Epithelial cell of prostate (primary cell): ENCODE results near the gene DLGAP4.

Experiments used
- DNase-seq: peaks from one replicate; pipeline ENCODE4 v3.0.0-alpha.2; 2011; ENCODE audit warnings: low read depth, low spot score
- H3K27ac ChIP-seq: fragments of 450-650 bp; 2 replicates; pipeline ENCODE4 v1.5.1; 2017; ENCODE audit warnings: mild to moderate bottlenecking

The DLGAP4 gene

DNA sequence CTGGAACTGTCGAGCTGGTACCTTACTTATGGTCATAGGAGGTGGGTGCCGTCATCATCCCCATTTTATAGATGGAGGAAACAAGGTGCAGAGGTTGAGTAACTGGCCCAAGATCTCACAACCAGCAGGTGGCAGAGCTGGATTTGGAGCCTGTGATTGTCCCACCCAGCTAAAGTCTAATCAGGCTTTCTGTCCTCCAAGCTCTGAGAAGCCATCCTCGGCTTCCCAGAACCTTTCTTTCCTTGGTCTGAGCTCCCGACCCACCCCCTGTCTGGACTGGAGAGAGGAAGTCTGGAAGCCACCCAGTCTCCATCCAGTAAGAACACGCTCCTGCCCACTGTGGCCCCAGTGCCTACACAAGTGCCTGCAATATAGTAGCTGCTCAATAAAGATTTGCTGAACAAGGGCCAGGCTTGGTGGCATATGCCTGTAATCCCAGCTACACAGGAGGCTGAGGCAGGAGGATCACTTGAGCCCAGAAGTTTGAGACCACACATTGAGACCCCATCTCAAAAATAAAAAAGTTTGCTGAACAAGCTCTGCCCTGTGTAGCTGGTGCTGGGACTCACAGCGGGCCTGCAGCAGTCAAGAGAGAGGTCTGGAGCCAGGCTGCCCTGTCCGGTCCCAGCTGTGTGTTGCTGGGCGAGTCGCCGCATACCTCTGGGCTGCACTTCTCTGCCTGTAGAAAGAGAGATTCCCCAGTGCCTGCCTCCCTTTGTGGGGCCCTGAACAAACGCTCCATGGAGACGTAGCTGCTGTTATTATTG is 32.5 kb upstream of the DLGAP4 start:
- DNase-seq: no peak
- no peak overlapping the region for H3K27ac ChIP-seq

DNA sequence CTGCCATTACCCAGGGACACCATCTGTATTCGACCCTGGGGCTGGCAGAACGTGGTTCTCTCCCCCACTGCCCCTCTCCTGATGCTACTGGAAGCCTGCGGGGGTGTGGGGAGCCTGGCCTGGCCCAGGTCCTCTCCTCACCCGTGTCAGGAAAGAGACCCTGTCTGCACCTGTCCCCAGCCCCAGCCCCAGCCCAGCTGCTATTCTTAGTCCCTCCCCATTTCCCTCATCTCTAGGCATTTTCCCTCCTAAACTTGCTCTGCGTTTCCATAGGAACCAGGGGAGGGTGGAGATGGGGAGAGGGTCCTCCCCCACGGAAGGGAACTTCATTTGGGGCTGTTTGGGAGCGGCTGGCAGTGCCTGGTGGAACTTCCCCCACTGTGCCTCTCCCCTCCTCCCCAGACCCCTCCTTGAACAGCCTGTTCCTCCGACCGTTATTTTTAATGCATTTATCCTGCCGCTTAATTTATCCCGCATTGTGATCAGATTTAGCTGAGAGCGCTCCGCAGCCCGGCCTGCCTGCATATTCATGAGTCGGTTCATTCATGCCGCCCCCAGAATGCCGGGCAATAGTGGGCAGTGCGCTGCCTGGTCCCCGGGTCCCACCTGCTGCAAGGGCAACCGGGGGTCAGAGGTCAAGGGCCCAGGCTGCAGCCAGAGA is 31.8 kb upstream of the DLGAP4 start:
- no peak overlapping the region for H3K27ac ChIP-seq
- DNase-seq: no peak

DNA sequence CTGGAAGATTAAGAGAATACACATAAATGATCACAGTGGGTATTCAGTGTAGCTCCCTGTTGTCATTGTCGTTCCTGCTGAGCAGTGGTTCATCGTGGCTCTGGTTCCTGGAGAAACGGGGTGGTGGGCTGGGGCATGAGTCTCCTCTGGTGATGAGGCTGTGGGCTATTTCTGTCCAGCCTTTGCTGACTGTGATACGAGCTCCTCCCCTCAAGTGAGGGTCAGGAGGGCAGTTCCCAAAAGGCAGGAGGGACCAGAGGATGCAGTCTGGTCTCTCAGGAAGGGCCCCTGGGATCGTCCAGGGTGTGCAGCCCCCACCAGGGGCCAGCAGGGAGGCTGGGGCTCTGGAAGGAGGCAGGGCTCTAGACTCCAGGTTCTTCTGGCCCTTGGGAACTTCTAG is 31.1 kb upstream of the DLGAP4 start:
- no peak for DNase-seq

GRCh38 chr20:36275441-36276189 is 30.5 kb upstream of the DLGAP4 start:
- DNase-seq: no peak
- no peak overlapping the region for H3K27ac ChIP-seq

More for the DNA sequence above, 31.1 kb upstream of the DLGAP4 start:
- no peak overlapping the region for H3K27ac ChIP-seq

- DNase-seq: no peak
- H3K27ac ChIP-seq: no peak overlapping the region
Observed at GRCh38 chr20:36277546-36277945, 28.6 kb upstream of the DLGAP4 start.

GRCh38 chr20:36279362-36279761 is 26.8 kb upstream of the DLGAP4 start:
- no peak overlapping the region for H3K27ac ChIP-seq
- DNase-seq: no peak

DNA sequence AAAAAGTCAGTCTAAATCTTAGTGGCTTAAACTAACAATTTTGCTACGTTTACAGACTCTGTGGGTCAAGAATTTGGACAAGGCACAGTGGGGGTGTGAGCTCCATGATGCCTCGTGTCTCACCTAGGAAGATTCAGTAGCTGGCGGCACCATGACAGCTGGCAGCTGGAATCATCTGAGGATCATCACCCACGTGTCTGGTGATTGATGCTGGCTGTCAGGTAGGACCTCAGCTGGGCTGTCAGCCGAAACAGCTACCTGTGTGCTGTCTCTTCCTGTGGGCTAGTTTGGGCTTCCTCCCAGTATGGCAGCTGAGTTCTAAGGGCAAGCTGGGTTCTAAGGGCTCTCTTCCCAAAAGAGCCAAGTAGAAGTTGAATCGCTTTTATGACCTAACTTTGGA is 26.4 kb upstream of the DLGAP4 start:
- no peak overlapping the region for H3K27ac ChIP-seq
- DNase-seq: no peak

- no peak overlapping the region for H3K27ac ChIP-seq
- no peak for DNase-seq
Observed at GRCh38 chr20:36281785-36282380, 24.3 kb upstream of the DLGAP4 start.

- H3K27ac ChIP-seq: no peak overlapping the region
- DNase-seq: no peak
Observed at GRCh38 chr20:36284751-36285150, 21.4 kb upstream of the DLGAP4 start.

DNA sequence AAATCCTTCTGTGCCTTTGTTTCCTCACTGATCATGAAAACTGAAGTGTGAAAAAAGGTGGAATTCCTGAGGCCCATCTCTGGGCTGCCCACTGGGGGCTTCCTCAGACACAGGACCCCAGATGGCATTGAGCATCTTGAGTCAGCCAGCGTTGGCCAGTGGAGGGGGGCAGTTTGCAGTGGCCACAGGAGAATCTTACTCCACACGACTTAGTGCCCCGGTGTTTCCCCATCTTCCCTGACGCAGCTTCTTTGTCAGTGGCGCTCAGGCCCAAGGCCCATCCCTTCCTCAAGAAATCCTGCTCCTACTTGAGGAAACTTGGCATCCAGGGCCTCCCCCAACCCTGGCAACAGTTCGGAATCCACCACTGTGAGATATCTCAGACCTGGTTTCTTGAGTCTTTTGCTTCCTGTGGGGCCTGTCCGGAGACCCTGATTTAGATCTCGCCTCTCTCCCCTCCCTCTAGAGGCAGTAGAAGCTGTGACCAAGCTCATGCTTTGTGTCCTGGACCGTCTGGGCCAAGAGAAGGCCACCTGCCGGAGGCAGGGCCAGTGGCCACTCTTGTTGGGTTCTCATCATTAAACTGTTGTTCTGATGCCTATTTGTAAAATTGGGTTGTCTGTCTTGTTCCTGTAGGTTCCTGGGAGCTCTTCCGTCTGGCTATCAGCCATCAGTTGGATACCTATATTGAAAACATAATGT is 20.2 kb upstream of the DLGAP4 start:
- H3K27ac ChIP-seq: no peak overlapping the region
- DNase-seq: no peak

- DNase-seq: no peak
- H3K27ac ChIP-seq: no peak overlapping the region
Observed at GRCh38 chr20:36297656-36298055, 8.5 kb upstream of the DLGAP4 start.

DNA sequence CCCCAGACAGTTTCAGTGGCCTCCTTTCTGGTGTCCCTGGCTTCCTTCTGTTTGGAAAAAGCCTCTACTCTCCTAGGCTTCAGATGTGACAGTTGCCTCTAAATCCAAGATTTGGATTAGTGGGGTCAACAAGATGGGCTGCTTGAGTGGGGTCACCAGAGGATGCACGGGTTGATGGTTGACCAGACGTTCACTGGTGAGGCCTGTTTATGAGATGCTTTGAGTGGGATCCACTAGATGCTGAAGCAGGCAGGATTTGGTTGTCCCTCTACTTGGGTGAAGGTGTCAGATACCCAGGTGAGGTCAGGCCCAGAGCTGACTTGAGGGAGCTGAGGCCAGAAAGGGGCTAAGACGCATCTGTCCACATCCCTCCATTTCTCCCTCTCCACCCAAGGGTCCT is 8.1 kb upstream of the DLGAP4 start:
- no peak for DNase-seq
- no peak overlapping the region for H3K27ac ChIP-seq

DNA sequence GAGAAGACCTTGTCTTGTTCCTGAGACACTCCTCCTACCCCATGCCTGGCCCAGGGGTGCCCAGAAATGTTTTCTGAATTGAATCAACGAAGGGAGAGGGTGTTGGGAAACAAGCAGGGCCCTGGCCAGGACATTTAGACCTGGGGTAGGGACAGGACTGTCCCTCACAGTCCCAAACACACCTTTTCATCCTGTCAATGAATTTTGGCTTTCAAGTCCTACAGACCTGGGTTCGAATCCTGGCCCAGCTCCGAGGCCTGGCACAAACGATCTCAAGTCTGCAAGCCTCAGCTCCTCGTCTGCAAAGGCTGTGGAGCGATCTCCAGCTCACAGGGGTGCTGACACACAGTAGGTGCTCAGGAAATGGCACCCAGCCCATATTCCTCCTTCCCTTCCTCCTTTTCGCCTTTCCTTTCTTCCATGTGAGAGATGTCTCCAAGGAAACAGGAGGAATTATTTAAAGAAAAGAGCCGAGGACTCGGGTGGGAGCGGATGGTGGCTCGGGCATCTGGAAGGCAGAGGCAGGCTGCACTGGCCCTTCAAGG is 7.3 kb upstream of the DLGAP4 start:
- H3K27ac ChIP-seq: no peak overlapping the region
- no peak for DNase-seq

DNA sequence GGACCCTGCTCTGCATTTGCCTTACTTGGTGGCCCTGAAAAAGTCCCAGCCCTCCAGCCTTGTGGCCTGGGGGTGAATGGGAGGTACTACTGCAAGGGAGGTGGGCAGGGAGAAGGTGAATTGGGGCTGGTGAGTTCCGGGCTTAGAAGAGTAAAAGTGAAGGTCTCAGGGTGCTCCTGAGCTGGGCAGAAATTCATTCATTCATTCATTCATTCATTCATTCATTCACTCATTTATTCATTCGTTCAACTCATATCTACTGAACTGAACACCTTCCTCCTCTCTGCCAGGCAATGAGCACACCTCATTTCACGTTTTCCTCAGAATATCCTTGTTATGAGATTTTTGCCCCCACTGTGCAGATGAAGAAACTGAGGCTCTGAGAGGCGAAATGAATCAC is 6.7 kb upstream of the DLGAP4 start:
- DNase-seq: no peak
- H3K27ac ChIP-seq: no peak overlapping the region

DNA sequence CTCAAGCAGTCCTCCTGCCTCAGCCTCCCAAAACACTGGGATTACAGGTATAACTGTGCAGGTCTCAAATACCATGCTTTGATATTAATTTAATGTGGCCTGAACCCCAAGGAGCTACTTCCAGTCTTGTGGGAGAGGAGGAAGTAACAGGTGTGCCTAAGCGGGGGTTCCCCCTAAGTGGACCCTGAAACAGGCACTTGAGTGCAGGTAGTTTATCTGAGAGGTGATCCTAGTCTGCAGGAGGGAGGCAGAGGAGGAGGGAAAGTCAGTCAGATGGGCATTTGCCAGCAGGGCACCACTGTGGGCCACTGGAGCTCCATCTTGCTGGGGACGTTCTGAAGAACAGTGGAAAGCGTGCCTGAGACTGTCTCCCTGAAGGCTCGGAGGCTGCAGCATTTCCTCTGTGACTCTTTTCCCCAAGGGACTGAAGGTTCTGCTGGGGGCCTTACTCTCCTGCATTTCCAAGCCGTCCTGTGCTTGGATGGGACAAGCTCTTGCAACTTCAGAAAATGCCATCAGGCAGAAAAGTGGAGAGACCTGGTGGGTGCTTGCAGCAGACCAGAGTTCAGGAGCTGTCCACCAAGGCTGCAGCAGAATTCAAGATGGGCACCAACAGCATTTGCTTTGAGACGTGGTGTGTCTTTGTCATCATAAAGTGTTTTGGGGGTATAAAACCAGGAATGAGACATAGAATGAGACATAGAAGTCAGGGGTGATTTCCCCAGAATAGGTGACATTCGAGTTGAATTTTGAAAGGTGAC is 4.6 kb upstream of the DLGAP4 start:
- no peak overlapping the region for H3K27ac ChIP-seq

GRCh38 chr20:36303020-36303595 is 3.0 kb upstream of the DLGAP4 start:
- DNase-seq: no peak
- H3K27ac ChIP-seq: no peak overlapping the region

More for the DNA sequence above, 4.6 kb upstream of the DLGAP4 start:
- no peak for DNase-seq

- DNase-seq: no peak
- H3K27ac ChIP-seq: no peak overlapping the region
Observed at GRCh38 chr20:36303831-36304230, 2.3 kb upstream of the DLGAP4 start.

DNA sequence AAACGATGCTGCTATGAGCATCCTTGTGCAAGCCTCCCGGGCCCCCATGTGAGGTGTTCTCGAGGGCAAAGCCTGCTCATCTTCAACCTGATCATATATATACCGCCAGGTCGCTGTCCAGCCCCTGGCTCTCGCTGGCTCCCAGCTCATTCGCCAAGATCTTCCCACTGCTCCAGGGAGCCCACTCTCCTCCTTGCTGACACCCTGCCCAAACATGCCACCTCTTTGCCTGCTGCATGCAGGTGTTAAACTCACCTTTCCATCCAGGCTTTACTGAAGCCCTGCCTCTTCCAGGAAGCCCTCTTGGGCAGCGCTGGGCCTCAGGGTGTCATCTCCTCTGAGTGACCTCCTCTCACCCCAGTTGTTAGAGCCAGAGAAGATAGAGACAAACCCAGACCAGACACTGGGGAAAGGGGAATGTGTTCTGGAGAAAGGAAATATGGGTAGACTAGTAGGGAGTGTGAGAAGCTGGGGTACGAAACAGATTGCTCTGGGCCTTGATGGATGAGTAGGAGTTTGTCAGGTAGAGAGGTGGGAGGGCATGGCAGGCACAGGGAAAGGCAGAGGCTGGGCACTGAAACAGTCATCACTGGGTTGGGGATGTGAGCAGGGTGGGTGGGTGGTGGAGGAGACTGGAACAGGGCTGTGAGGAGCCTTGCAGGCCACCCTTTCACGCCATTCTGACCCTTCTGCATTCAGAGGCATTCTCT is 1.2 kb upstream of the DLGAP4 start:
- no peak for DNase-seq
- no peak overlapping the region for H3K27ac ChIP-seq
